WTC11 (cell line): ENCODE data around the gene ZSCAN5C. TPM values are rescaled to one million over a fixed set of nuclear protein-coding genes. Genes with fewer than 3 reads are reported as not detected.
"Not testable (repeated sequence)": the region's sequence is repeated elsewhere in the genome, so short reads cannot be mapped to it uniquely, and the experiment has no call there.

Experiments
- ATAC-seq: fragments of 200-7000 bp; cut with Tn5 transposase; 2 replicates; pipeline ENCODE4 v1.10.0; 2021; ENCODE audit warnings: mild to moderate bottlenecking, moderate library complexity
- CTCF ChIA-PET: fragments of 300-600 bp; sonication (Branson Sonifier 250); formaldehyde crosslinking; loops from one replicate; lab custom pipeline; 2021; ENCODE audit warnings: antibody characterized with exemption; lab: Charles Lee
- POLR2A ChIA-PET: fragments of 350-600 bp; sonication (Branson Sonifier 250); formaldehyde crosslinking; loops from one replicate; lab custom pipeline; 2021; ENCODE audit warnings: antibody characterized with exemption; lab: Charles Lee
- DNase-seq: peaks from one replicate; pipeline ENCODE4 v3.0.0; 2021; ENCODE audit warnings: low spot score
- H3K27ac Mint-ChIP-seq: 2 replicates; pipeline ENCODE4 v1.8.0; 2021; ENCODE audit warnings: mixed read lengths
- H3K27me3 Mint-ChIP-seq: 2 replicates; pipeline ENCODE4 v1.8.0; 2021; ENCODE audit warnings: low read depth, mild to moderate bottlenecking, moderate library complexity, mixed read lengths
- H3K36me3 Mint-ChIP-seq: 2 replicates; pipeline ENCODE4 v1.8.0; 2021; ENCODE audit warnings: mixed read lengths
- H3K4me1 Mint-ChIP-seq: 2 replicates; pipeline ENCODE4 v1.8.0; 2022; ENCODE audit warnings: mixed read lengths
- H3K4me3 Mint-ChIP-seq: 2 replicates; pipeline ENCODE4 v1.8.0; 2021; ENCODE audit warnings: mild to moderate bottlenecking, moderate library complexity, mixed read lengths
- H3K9me3 Mint-ChIP-seq: 2 replicates; pipeline ENCODE4 v1.8.0; 2021; ENCODE audit warnings: mixed read lengths
- ETV6 ChIP-seq: sonication (generic); formaldehyde crosslinking; IDR thresholded peaks from 2 replicates; pipeline ENCODE4 v1.8.1; 2022; ENCODE audit warnings: mild to moderate bottlenecking, missing genetic modification reagents
- GTF2I ChIP-seq: fragments of 250-450 bp; sonication (Bioruptor Pico); conservative IDR thresholded peaks from 2 replicates; pipeline ENCODE4 v1.4.0; 2021; ENCODE audit warnings: mild to moderate bottlenecking
- MXD4 ChIP-seq: fragments of 250-450 bp; sonication (Bioruptor Pico); IDR thresholded peaks from 2 replicates; pipeline ENCODE4 v1.8.0; 2021; ENCODE audit warnings: mild to moderate bottlenecking, moderate library complexity, borderline replicate concordance
- NFE2L1 ChIP-seq: sonication (generic); formaldehyde crosslinking; IDR thresholded peaks from 2 replicates; pipeline ENCODE4 v1.8.1; 2023; ENCODE audit warnings: missing genetic modification reagents
- NFYB ChIP-seq: sonication (generic); formaldehyde crosslinking; conservative IDR thresholded peaks from 2 replicates; pipeline ENCODE4 v1.8.0; 2022; ENCODE audit warnings: low read depth, missing genetic modification reagents
- RELA ChIP-seq: sonication (generic); formaldehyde crosslinking; IDR thresholded peaks from 2 replicates; pipeline ENCODE4 v1.8.1; 2022; ENCODE audit warnings: missing genetic modification reagents, mild to moderate bottlenecking, borderline replicate concordance
- TEAD1 ChIP-seq: sonication (generic); formaldehyde crosslinking; IDR thresholded peaks from 2 replicates; pipeline ENCODE4 v1.8.0; 2022; ENCODE audit warnings: mild to moderate bottlenecking, missing genetic modification reagents
- ZNF263 ChIP-seq: sonication (generic); formaldehyde crosslinking; IDR thresholded peaks from 2 replicates; pipeline ENCODE4 v1.8.1; 2022; ENCODE audit warnings: low read depth, mild to moderate bottlenecking, moderate library complexity, missing genetic modification reagents
- total RNA-seq: library from RNA; stranded (reverse); gene quantifications from 3 replicates; pipeline ENCODE4 v1.2.3, GENCODE V29; 2021
- TF ChIP-seq, protein P1 (sequence below): fragments of 250-450 bp; sonication (Bioruptor Pico); IDR thresholded peaks from 2 replicates; pipeline ENCODE4 v1.9.0; 2021; ENCODE audit warnings: mild to moderate bottlenecking, borderline replicate concordance
- TF ChIP-seq, protein P2 (sequence below): sonication (generic); formaldehyde crosslinking; IDR thresholded peaks from 2 replicates; pipeline ENCODE4 v1.8.1; 2022; ENCODE audit warnings: mild to moderate bottlenecking, missing genetic modification reagents, moderate library complexity, borderline replicate concordance
- TF ChIP-seq, protein P3 (sequence below): sonication (generic); formaldehyde crosslinking; IDR thresholded peaks from 2 replicates; pipeline ENCODE4 v1.8.1; 2022; ENCODE audit warnings: missing genetic modification reagents, borderline replicate concordance
- TF ChIP-seq, protein P4 (sequence below): fragments of 250-450 bp; sonication (Bioruptor Pico); IDR thresholded peaks from 2 replicates; pipeline ENCODE4 v1.9.0; 2021; ENCODE audit warnings: moderate library complexity, mild to moderate bottlenecking, inconsistent platforms, borderline replicate concordance
- TF ChIP-seq, protein P5 (sequence below): sonication (generic); formaldehyde crosslinking; IDR thresholded peaks from 2 replicates; pipeline ENCODE4 v1.8.1; 2022; ENCODE audit warnings: mild to moderate bottlenecking, moderate library complexity, missing genetic modification reagents
- TF ChIP-seq, protein P6 (sequence below): fragments of 200-600 bp; IDR thresholded peaks from 2 replicates; pipeline ENCODE4 v1.8.0; 2022; ENCODE audit warnings: antibody characterized with exemption

The ZSCAN5C gene
- total RNA-seq, 1 experiment from 2014 or later: not detected

DNA sequence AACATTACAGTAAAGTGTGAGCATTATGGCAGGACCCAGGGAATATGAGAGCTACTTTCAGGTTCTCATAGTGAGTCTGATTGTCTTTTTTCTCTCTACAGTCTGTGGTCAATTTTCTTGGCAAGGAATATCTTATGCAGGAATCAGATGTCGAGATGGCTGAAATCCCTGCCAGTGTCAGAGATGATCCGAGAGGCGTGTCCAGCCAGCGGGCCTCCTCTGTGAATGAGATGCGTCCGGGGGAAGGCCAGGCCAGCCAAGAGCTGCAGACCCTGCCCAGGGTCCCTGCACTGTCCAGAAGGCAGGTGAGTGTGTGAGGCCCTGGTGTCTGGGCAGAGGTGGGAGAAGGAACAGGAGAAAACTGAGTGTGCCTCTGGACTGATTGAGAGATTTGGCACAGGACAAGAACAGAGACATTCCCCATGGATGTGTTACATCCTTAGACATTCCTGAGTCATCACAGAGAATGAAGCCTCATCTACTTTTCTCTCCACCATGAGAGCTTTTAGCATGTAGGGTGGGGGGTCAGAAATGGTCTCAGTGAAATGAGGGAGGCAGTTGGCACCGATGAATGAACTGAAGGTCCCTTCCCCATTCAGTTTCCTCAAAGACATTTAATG, 43.2 kb downstream of the ZSCAN5C start:
- DNase-seq: no peak
- H3K4me1 Mint-ChIP-seq: no peaks in the 10 kb centered on the region
- ATAC-seq: no peak
- H3K36me3 Mint-ChIP-seq: no peaks in the 10 kb centered on the region
- no peak overlapping the region for H3K4me3 Mint-ChIP-seq
- TF ChIP-seq RELA (CRISPR knock-in tag) (no peak), ETV6 (CRISPR knock-in tag) (no peak), ZNF263 (CRISPR knock-in tag) (no peak), NFE2L1 (CRISPR knock-in tag) (no peak), MXD4 (CRISPR knock-in tag) (no peak), GTF2I (no peak), NFYB (CRISPR knock-in tag) (no peak), TEAD1 (CRISPR knock-in tag) (no peak)
- TF ChIP-seq, protein P1, sequence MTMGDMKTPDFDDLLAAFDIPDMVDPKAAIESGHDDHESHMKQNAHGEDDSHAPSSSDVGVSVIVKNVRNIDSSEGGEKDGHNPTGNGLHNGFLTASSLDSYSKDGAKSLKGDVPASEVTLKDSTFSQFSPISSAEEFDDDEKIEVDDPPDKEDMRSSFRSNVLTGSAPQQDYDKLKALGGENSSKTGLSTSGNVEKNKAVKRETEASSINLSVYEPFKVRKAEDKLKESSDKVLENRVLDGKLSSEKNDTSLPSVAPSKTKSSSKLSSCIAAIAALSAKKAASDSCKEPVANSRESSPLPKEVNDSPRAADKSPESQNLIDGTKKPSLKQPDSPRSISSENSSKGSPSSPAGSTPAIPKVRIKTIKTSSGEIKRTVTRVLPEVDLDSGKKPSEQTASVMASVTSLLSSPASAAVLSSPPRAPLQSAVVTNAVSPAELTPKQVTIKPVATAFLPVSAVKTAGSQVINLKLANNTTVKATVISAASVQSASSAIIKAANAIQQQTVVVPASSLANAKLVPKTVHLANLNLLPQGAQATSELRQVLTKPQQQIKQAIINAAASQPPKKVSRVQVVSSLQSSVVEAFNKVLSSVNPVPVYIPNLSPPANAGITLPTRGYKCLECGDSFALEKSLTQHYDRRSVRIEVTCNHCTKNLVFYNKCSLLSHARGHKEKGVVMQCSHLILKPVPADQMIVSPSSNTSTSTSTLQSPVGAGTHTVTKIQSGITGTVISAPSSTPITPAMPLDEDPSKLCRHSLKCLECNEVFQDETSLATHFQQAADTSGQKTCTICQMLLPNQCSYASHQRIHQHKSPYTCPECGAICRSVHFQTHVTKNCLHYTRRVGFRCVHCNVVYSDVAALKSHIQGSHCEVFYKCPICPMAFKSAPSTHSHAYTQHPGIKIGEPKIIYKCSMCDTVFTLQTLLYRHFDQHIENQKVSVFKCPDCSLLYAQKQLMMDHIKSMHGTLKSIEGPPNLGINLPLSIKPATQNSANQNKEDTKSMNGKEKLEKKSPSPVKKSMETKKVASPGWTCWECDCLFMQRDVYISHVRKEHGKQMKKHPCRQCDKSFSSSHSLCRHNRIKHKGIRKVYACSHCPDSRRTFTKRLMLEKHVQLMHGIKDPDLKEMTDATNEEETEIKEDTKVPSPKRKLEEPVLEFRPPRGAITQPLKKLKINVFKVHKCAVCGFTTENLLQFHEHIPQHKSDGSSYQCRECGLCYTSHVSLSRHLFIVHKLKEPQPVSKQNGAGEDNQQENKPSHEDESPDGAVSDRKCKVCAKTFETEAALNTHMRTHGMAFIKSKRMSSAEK (CRISPR knock-in tag): no peak
- TF ChIP-seq, protein P2, sequence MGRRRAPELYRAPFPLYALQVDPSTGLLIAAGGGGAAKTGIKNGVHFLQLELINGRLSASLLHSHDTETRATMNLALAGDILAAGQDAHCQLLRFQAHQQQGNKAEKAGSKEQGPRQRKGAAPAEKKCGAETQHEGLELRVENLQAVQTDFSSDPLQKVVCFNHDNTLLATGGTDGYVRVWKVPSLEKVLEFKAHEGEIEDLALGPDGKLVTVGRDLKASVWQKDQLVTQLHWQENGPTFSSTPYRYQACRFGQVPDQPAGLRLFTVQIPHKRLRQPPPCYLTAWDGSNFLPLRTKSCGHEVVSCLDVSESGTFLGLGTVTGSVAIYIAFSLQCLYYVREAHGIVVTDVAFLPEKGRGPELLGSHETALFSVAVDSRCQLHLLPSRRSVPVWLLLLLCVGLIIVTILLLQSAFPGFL: no peak
- TF ChIP-seq, protein P3, sequence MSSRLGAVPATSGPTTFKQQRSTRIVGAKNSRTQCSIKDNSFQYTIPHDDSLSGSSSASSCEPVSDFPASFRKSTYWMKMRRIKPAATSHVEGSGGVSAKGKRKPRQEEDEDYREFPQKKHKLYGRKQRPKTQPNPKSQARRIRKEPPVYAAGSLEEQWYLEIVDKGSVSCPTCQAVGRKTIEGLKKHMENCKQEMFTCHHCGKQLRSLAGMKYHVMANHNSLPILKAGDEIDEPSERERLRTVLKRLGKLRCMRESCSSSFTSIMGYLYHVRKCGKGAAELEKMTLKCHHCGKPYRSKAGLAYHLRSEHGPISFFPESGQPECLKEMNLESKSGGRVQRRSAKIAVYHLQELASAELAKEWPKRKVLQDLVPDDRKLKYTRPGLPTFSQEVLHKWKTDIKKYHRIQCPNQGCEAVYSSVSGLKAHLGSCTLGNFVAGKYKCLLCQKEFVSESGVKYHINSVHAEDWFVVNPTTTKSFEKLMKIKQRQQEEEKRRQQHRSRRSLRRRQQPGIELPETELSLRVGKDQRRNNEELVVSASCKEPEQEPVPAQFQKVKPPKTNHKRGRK (CRISPR knock-in tag): no peak
- TF ChIP-seq, protein P4, sequence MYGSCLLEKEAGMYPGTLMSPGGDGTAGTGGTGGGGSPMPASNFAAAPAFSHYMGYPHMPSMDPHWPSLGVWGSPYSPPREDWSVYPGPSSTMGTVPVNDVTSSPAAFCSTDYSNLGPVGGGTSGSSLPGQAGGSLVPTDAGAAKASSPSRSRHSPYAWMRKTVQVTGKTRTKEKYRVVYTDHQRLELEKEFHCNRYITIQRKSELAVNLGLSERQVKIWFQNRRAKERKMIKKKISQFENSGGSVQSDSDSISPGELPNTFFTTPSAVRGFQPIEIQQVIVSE: no peak
- TF ChIP-seq, protein P5, sequence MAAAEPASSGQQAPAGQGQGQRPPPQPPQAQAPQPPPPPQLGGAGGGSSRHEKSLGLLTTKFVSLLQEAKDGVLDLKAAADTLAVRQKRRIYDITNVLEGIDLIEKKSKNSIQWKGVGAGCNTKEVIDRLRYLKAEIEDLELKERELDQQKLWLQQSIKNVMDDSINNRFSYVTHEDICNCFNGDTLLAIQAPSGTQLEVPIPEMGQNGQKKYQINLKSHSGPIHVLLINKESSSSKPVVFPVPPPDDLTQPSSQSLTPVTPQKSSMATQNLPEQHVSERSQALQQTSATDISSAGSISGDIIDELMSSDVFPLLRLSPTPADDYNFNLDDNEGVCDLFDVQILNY (CRISPR knock-in tag): no peak
- TF ChIP-seq, all 79 proteins: peak for 0
- ChIA-PET POLR2A (no interaction called here), CTCF (no interaction called here)
- H3K27me3 Mint-ChIP-seq: peaks cover 5% of the 10 kb centered on the region; the same call in 1 of the 2 replicates
- no peaks in the 10 kb centered on the region for H3K9me3 Mint-ChIP-seq
- H3K27ac Mint-ChIP-seq: no peak overlapping the region

DNA sequence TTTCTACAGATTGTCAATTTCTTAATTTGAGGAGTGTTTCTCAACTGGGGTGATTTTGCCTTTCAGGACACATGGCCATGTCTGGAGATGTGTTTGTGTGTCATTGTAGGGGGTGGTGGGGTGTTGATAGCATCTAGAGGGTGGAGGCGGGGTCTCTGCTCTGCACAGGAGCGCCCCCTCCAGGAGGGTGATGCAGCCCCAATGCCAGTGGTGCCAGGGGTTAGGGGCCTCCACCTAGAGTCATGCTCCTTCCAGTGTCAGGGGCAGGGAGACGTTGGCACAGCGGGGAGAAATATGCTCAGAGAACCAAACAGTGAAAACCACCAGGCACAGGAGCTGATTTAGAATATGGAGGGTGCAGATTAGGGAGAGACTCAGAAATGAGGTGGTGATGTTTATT, 43.7 kb downstream of the ZSCAN5C start:
- H3K27ac Mint-ChIP-seq, H3K27me3 Mint-ChIP-seq, POLR2A ChIA-PET, H3K4me3 Mint-ChIP-seq, H3K36me3 Mint-ChIP-seq, H3K4me1 Mint-ChIP-seq: not testable (repeated sequence)
- peak; percentile 93 for ATAC-seq
- CTCF ChIA-PET: interaction anchor here (1.3 kb wide), 1 partner anchor 64 kb away, joined by 5 read pairs; no protein-coding TSS in a partner anchor
- TF ChIP-seq, protein P6, sequence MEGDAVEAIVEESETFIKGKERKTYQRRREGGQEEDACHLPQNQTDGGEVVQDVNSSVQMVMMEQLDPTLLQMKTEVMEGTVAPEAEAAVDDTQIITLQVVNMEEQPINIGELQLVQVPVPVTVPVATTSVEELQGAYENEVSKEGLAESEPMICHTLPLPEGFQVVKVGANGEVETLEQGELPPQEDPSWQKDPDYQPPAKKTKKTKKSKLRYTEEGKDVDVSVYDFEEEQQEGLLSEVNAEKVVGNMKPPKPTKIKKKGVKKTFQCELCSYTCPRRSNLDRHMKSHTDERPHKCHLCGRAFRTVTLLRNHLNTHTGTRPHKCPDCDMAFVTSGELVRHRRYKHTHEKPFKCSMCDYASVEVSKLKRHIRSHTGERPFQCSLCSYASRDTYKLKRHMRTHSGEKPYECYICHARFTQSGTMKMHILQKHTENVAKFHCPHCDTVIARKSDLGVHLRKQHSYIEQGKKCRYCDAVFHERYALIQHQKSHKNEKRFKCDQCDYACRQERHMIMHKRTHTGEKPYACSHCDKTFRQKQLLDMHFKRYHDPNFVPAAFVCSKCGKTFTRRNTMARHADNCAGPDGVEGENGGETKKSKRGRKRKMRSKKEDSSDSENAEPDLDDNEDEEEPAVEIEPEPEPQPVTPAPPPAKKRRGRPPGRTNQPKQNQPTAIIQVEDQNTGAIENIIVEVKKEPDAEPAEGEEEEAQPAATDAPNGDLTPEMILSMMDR: peak; percentile 32; the same call in 1 of the 2 replicates
- TF ChIP-seq, all 79 proteins: peak for 1; not testable (repeated sequence) for 78
- H3K9me3 Mint-ChIP-seq, DNase-seq: not testable (repeated sequence)

DNA sequence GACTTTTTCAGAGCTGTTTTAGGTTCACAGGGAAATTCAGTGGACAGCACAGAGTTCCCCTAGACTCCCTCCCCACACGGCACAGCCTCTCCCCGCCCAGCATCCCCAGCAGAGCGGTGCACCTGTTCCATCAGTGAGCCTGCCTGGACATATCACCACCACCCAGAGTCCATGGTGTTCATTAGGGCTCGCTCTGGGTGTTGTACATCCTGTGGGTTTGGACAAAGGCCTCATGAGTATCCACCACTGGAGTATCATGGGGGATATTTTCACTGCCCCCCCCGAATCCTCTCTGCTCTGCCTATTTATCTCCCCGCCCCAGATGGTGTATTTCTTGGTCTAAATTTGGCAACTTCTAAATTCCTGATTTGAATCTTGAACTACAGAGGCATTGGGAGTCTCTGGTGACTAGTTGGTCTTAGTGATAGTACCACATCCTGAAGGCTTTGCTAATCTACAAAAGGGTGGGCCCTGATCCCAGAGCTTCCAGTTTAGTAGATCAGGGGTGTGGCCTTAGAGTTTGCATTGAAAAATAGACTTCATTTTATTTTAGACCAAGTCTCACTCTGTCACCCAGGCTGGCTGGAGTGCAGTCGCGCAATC, 46.8 kb downstream of the ZSCAN5C start:
- ATAC-seq, H3K4me1 Mint-ChIP-seq, POLR2A ChIA-PET, H3K27me3 Mint-ChIP-seq, DNase-seq, H3K27ac Mint-ChIP-seq, H3K4me3 Mint-ChIP-seq: not testable (repeated sequence)
- Mint-ChIP-seq H3K9me3 (peaks cover 13% of the 10 kb centered on the region), H3K36me3 (peaks cover 12% of the 10 kb centered on the region)
- CTCF ChIA-PET: interaction anchor here (2.2 to 5.3 kb wide), 3 partner anchors 25 to 94 kb away, joined by 7 to 48 read pairs (median 12); no protein-coding TSS in a partner anchor
